Neuronal stem cell (in vitro differentiated cells): ENCODE measurements around the gene ADRM1.

Experiments used
- DNase-seq: peaks from one replicate; pipeline ENCODE4 v3.0.0-alpha.2; 2013; ENCODE audit warnings: low spot score
- H2AFZ ChIP-seq: one replicate; pipeline ENCODE4 v1.6.1; 2013; ENCODE audit warnings: mild to moderate bottlenecking, low read length, inconsistent platforms
- H2AK5ac ChIP-seq: 2 replicates; pipeline ENCODE4 v1.6.1; 2013; ENCODE audit warnings: low read depth, mild to moderate bottlenecking, inconsistent platforms, low read length, moderate library complexity, mixed read lengths
- H2BK120ac ChIP-seq: 2 replicates; pipeline ENCODE4 v1.6.1; 2013; ENCODE audit warnings: low read depth, mild to moderate bottlenecking, inconsistent platforms, low read length, moderate library complexity, mixed read lengths
- H2BK12ac ChIP-seq: one replicate; pipeline ENCODE4 v1.6.1; 2013; ENCODE audit warnings: low read length, inconsistent platforms
- H2BK15ac ChIP-seq: 2 replicates; pipeline ENCODE4 v1.6.1; 2013; ENCODE audit warnings: mild to moderate bottlenecking, low read length, inconsistent platforms, mixed read lengths
- H2BK5ac ChIP-seq: one replicate; pipeline ENCODE4 v1.6.1; 2013; ENCODE audit warnings: inconsistent platforms, mild to moderate bottlenecking, low read length, moderate library complexity
- H3K14ac ChIP-seq: one replicate; pipeline ENCODE4 v1.6.1; 2013; ENCODE audit warnings: low read length, inconsistent platforms
- H3K18ac ChIP-seq: 2 replicates; pipeline ENCODE4 v1.6.1; 2013; ENCODE audit warnings: low read length, inconsistent platforms
- H3K23ac ChIP-seq: 2 replicates; pipeline ENCODE4 v1.6.1; 2013; ENCODE audit warnings: low read depth, mild to moderate bottlenecking, mixed read lengths, low read length, inconsistent platforms; ENCODE audit not compliant: poor library complexity
- H3K27ac ChIP-seq: replicated peaks from 3 replicates; pipeline ENCODE4 v1.5.1; 2013; ENCODE audit warnings: low read length, inconsistent platforms
- H3K27me3 ChIP-seq, 3 experiments: 2 replicates each; pipeline ENCODE4 v1.6.1; 2013; ENCODE audit warnings: low read length in 3 of 3, mild to moderate bottlenecking in 2 of 3, inconsistent platforms in 1 of 3, low read depth in 1 of 3, mixed read lengths in 1 of 3, moderate library complexity in 1 of 3; ENCODE audit not compliant: control insufficient read depth in 3 of 3, insufficient read depth in 3 of 3
- H3K36me3 ChIP-seq, 2 donors: replicated peaks in 1 of 2; 2 replicates each; pipeline ENCODE4 v1.6.1; 2013; ENCODE audit warnings: low read length in 2 of 2; ENCODE audit not compliant: control insufficient read depth in 2 of 2, insufficient read depth in 2 of 2
- H3K4ac ChIP-seq: 2 replicates; pipeline ENCODE4 v1.6.1; 2013; ENCODE audit warnings: inconsistent platforms, mild to moderate bottlenecking, low read length, moderate library complexity
- H3K4me1 ChIP-seq, 2 donors: 1 replicate in 1 of 2; 2 replicates in 1 of 2; pipeline ENCODE4 v1.6.1; 2013; ENCODE audit warnings: low read length in 2 of 2, low read depth in 1 of 2; ENCODE audit not compliant: control insufficient read depth in 2 of 2, insufficient read depth in 1 of 2
- H3K4me2 ChIP-seq: one replicate; pipeline ENCODE4 v1.6.1; 2013; ENCODE audit warnings: mild to moderate bottlenecking, low read length, inconsistent platforms; ENCODE audit not compliant: insufficient read depth, poor library complexity, severe bottlenecking
- H3K4me3 ChIP-seq, 2 donors: 2 replicates each; pipeline ENCODE4 v1.5.1; 2013; ENCODE audit warnings: low read length in 2 of 2, mild to moderate bottlenecking in 2 of 2, inconsistent platforms in 1 of 2, moderate library complexity in 1 of 2
- H3K79me1 ChIP-seq: one replicate; pipeline ENCODE4 v1.6.1; 2013; ENCODE audit warnings: low read depth, mild to moderate bottlenecking, inconsistent platforms, low read length, moderate library complexity
- H3K9ac ChIP-seq: one replicate; pipeline ENCODE4 v1.6.1; 2013; ENCODE audit warnings: mild to moderate bottlenecking, low read depth, low read length, inconsistent platforms; ENCODE audit not compliant: poor library complexity
- H3K9me3 ChIP-seq, 2 donors: replicated peaks in 1 of 2; 2 replicates each; pipeline versions ENCODE3 to v1.6.1; 2013; ENCODE audit warnings: low read length in 2 of 2, mild to moderate bottlenecking in 2 of 2, inconsistent platforms in 1 of 2, low read depth in 1 of 2, mixed read lengths in 1 of 2, moderate library complexity in 1 of 2; ENCODE audit not compliant: control insufficient read depth in 2 of 2, insufficient read depth in 1 of 2
- H4K8ac ChIP-seq: one replicate; pipeline ENCODE4 v1.6.1; 2013; ENCODE audit warnings: low read depth, mild to moderate bottlenecking, inconsistent platforms, low read length, moderate library complexity
- H4K91ac ChIP-seq: one replicate; pipeline ENCODE4 v1.6.1; 2013; ENCODE audit warnings: low read length, low read depth, mild to moderate bottlenecking, inconsistent platforms; ENCODE audit not compliant: poor library complexity
- WGBS, 2 donors: extraction: QIAGEN DNeasy Blood & Tissue Kit; methylation state at CpG; one replicate each; pipeline ENCODE4 v1.1.7; 2013; ENCODE audit warnings: missing lambda C conversion rate in 2 of 2, mixed read lengths in 1 of 2; ENCODE audit not compliant: insufficient read length in 2 of 2, insufficient replicate concordance in 1 of 2; ENCODE audit errors: extremely low coverage in 2 of 2; 5-methylcytosine and 5-hydroxymethylcytosine counted together

Gene ADRM1

DNA sequence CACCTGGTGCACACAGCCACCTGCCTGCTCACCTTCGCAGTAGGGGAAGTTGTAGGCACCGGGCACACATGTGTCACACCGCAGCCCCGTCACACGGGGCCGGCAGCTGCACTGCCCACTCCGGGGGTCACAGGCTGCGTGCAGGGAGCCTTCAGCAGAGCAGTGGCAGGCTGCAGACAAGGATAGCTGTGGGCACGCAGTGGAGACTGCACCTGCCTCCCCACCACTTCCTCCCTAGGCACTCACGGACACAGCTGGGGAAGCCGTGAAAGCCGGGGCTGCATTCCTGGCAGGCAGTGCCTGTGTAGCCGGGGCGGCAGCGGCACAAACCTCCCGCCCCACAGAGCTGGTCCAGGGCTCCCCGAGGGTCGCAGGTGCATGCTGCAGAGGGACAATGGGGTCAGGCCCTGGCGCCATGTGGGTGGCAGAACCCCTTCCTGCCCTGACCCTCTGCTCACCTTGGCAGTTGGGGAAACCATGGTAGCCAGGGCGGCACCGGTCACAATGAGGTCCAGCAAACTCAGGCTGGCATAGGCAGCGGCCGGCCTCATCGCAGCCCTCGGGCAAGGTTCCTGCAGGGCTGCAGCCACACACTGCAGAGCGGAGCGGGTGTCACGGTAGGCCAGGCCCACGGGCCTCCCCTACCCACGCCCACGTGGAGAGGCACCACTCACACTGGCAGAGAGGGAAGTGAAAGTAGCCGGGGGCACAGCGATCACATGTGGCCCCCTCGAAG, 34.9 kb downstream of the ADRM1 start:
- Histone ChIP-seq H3K9ac (peak overlapping the region; percentile 60), H3K18ac (no peak overlapping the region), H3K36me3 (peaks cover 42% of the 10 kb centered on the region in 2 donors), H2BK15ac (no peak overlapping the region), H4K91ac (no peak overlapping the region), H3K4ac (no peak overlapping the region), H2BK120ac (no peak overlapping the region), H2AK5ac (no peak overlapping the region), H3K23ac (peak overlapping the region; percentile 37), H3K27ac (no peak overlapping the region), H3K79me1 (peaks cover 8% of the 10 kb centered on the region), H2BK5ac (no peak overlapping the region), H3K14ac (peak overlapping the region; percentile 98), H3K27me3 (peaks cover 0 to 2% (median 0%) of the 10 kb centered on the region in 3 experiments), H4K8ac (no peak overlapping the region), H3K4me1 (peaks cover 0 to 3% of the 10 kb centered on the region in 2 donors), H3K4me3 (peak overlapping the region in 1 of 2 donors; percentile 64), H2AFZ (no peak overlapping the region), H3K4me2 (no peak overlapping the region), H3K9me3 (peaks cover 0 to 5% of the 10 kb centered on the region in 2 donors), H2BK12ac (peak overlapping the region; percentile 73)
- WGBS, 2 donors: no CpG with 5 or more reads among the region's 34 CpGs
- DNase-seq: no peak

DNA sequence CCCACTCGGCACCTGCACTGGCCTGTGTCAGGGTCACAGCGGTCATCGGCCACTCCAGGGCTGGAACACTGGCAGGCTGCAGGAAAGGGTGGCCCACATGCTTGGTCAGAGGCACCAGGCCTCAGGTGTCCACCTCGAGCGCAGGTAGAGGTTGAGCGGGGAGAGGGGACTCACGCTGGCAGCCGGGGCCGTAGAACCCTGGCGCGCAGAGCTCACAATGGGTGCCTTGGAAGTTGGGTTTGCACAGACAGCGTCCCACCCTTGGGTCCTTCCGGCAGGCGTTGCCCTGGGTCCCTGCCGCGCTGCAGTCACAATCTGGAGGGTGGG, 35.5 kb downstream of the ADRM1 start:
- Histone ChIP-seq H4K91ac (no peak overlapping the region), H3K36me3 (peaks cover 39 to 40% of the 10 kb centered on the region in 2 donors), H4K8ac (peak overlapping the region; percentile 17), H3K4me3 (no peak overlapping the region), H3K18ac (no peak overlapping the region), H3K27ac (no peak overlapping the region), H3K4ac (no peak overlapping the region), H2AK5ac (no peak overlapping the region), H2BK15ac (no peak overlapping the region), H3K9ac (peak overlapping the region; percentile 60), H3K4me1 (peaks cover 0 to 3% of the 10 kb centered on the region in 2 donors), H3K27me3 (peaks cover 0 to 2% (median 0%) of the 10 kb centered on the region in 3 experiments), H2BK5ac (no peak overlapping the region), H2AFZ (no peak overlapping the region), H3K23ac (no peak overlapping the region), H3K4me2 (no peak overlapping the region), H3K14ac (no peak overlapping the region), H3K79me1 (peaks cover 8% of the 10 kb centered on the region), H2BK12ac (peak overlapping the region; percentile 22), H3K9me3 (peaks cover 0 to 5% of the 10 kb centered on the region in 2 donors), H2BK120ac (no peak overlapping the region)
- no CpG with 5 or more reads among the region's 16 CpGs for WGBS, 2 donors
- DNase-seq: no peak

GRCh38 chr20:62339647-62340062, 36.9 kb downstream of the ADRM1 start:
- Histone ChIP-seq H2BK15ac (no peak overlapping the region), H3K23ac (peak overlapping the region; percentile 25), H3K36me3 (peaks cover 34 to 39% of the 10 kb centered on the region in 2 donors), H2BK12ac (no peak overlapping the region), H3K4ac (no peak overlapping the region), H3K27ac (no peak overlapping the region), H3K4me1 (peaks cover 0 to 3% of the 10 kb centered on the region in 2 donors), H2AK5ac (no peak overlapping the region), H3K9me3 (peaks cover 0 to 5% of the 10 kb centered on the region in 2 donors), H4K8ac (no peak overlapping the region), H3K18ac (no peak overlapping the region), H3K79me1 (peaks cover 8% of the 10 kb centered on the region), H4K91ac (no peak overlapping the region), H3K27me3 (peaks cover 0 to 2% (median 0%) of the 10 kb centered on the region in 3 experiments), H2BK120ac (no peak overlapping the region), H3K4me2 (no peak overlapping the region), H3K9ac (peak overlapping the region; percentile 30), H2BK5ac (no peak overlapping the region), H2AFZ (no peak overlapping the region), H3K4me3 (no peak overlapping the region), H3K14ac (no peak overlapping the region)
- no CpG with 5 or more reads among the region's 14 CpGs for WGBS, 2 donors
- no peak for DNase-seq

GRCh38 chr20:62342910-62343309, 40.1 kb downstream of the ADRM1 start:
- Histone ChIP-seq H3K27me3 (no peaks in the 10 kb centered on the region), H3K36me3 (peaks cover 30 to 50% of the 10 kb centered on the region in 2 donors), H2BK12ac (no peak overlapping the region), H2AK5ac (no peak overlapping the region), H2AFZ (no peak overlapping the region), H3K23ac (no peak overlapping the region), H2BK120ac (no peak overlapping the region), H2BK5ac (no peak overlapping the region), H3K4me1 (no peaks in the 10 kb centered on the region), H3K4me2 (no peak overlapping the region), H3K9ac (no peak overlapping the region), H3K9me3 (no peaks in the 10 kb centered on the region), H3K4ac (no peak overlapping the region), H4K91ac (no peak overlapping the region), H3K18ac (no peak overlapping the region), H3K4me3 (no peak overlapping the region), H3K14ac (no peak overlapping the region), H4K8ac (no peak overlapping the region), H2BK15ac (no peak overlapping the region), H3K79me1 (peaks cover 1% of the 10 kb centered on the region), H3K27ac (no peak overlapping the region)
- no CpG with 5 or more reads among the region's 10 CpGs for WGBS, 2 donors
- DNase-seq: no peak
